Kidney (tissue), 14 donors: Measurements from ENCODE around the gene ACTG1. TPM values are rescaled to one million over a fixed set of nuclear protein-coding genes. Genes with fewer than 3 reads are reported as not detected.

Source experiments
- DNase-seq, 5 donors: peaks; one replicate each; pipeline ENCODE4 v3.0.0-alpha.2; 2013 to 2020
- FAIRE-seq: peaks from 2 replicates; lab custom pipeline; 2012; peaks lifted over from hg19 to GRCh38; lab: Jason Lieb, UNC
- H3K27ac ChIP-seq, 2 donors: one replicate each; pipeline ENCODE4 v1.7.0; 2013; ENCODE audit warnings: low read depth in 2 of 2, low read length in 2 of 2, inconsistent platforms in 1 of 2
- H3K27me3 ChIP-seq: one replicate; pipeline ENCODE4 v1.7.1; 2013; ENCODE audit warnings: low read length, inconsistent platforms; ENCODE audit not compliant: control insufficient read depth, insufficient read depth
- H3K36me3 ChIP-seq, 3 donors: one replicate each; pipeline versions ENCODE4 v1.7.0 to v1.7.1; 2013; ENCODE audit warnings: low read length in 3 of 3, control low read depth in 1 of 3, inconsistent platforms in 1 of 3; ENCODE audit not compliant: insufficient read depth in 3 of 3, control insufficient read depth in 2 of 3
- H3K4me1 ChIP-seq, 3 donors: one replicate each; pipeline versions ENCODE4 v1.7.0 to v1.7.1; 2013; ENCODE audit warnings: low read length in 3 of 3, inconsistent platforms in 1 of 3, low read depth in 1 of 3; ENCODE audit not compliant: control insufficient read depth in 2 of 3, insufficient read depth in 2 of 3
- H3K4me3 ChIP-seq, 3 donors: one replicate each; pipeline versions ENCODE4 v1.7.0 to v1.8.1; 2013; ENCODE audit warnings: low read length in 3 of 3, control low read depth in 1 of 3, inconsistent platforms in 1 of 3
- H3K9ac ChIP-seq, 3 donors: one replicate each; pipeline versions ENCODE4 v1.7.0 to v1.7.1; 2013; ENCODE audit warnings: low read length in 3 of 3, control low read depth in 1 of 3, inconsistent platforms in 1 of 3
- H3K9me3 ChIP-seq, 3 donors: one replicate each; pipeline versions ENCODE4 v1.7.0 to v1.7.1; 2013; ENCODE audit warnings: low read length in 3 of 3, control low read depth in 1 of 3, inconsistent platforms in 1 of 3; ENCODE audit not compliant: control insufficient read depth in 2 of 3, insufficient read depth in 1 of 3
- intact Hi-C: fragments of 100-400 bp; cut with DNase I; formaldehyde crosslinking; loops from one replicate; pipeline ENCODE4 v1.11.1; 2022
- polyA plus RNA-seq: library from polyadenylated mRNA; stranded (reverse); fragments of 350-450 nt; fragmentation: Illumina TruSeq; extraction: RNeasy Lipid Tissue Mini Kit (QIAGEN cat#74804); gene quantifications from one replicate; pipeline ENCODE4 v1.2.3, GENCODE V29; 2014; ENCODE audit warnings: low read depth, low replicate concordance; ENCODE audit not compliant: insufficient read depth
- total RNA-seq: library from RNA; stranded (reverse); fragmentation: NEBNext Ultra II Directional; extraction: Animal tissue kit (Norgen Biotek cat#: 25700); gene quantifications from one replicate; pipeline ENCODE4 v1.2.1, GENCODE V29; 2021
- TF ChIP-seq, protein P1 (sequence below): IDR thresholded peaks from 3 replicates; pipeline ENCODE4 v1.5.1; 2012; ENCODE audit warnings: mild to moderate bottlenecking, moderate library complexity, borderline replicate concordance; ENCODE audit not compliant: insufficient read depth; ENCODE audit errors: extremely low read depth
- donor health status: control.
- donor health status: control.
- donor health status: control.
- donor health status: control.
- donor health status: control.
- donor health status: DM: yes; HTN: yes; CAD: no.
- donor health status: Normal renal cell carcinoma (clear cell type).

ACTG1 gene
- total and polyA plus RNA-seq, 2 donors from 2014 or later = 1,350 to 2,632 TPM

DNA sequence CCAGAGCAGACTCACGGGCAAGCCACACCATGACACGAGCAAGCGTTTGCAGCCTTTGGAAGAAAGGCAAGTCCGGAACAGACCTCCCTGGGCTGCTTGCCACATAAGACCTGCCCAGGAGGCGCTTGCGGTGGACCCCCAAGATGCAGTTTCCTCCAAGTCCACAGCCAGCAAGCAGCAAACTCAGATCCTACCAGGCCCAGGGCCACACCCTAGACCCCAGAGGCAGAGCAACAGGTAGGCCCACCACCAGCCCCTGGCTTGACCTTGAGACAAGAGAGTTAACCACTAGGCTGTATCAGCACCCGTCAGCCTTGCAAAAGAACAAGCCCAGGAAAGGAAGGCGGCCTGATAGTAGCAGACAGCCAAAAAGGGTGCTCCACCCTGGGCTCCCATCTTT is 37.2 kb upstream of the ACTG1 start:
- no peak overlapping the region for H3K9ac ChIP-seq
- H3K27ac ChIP-seq = no peak overlapping the region
- H3K36me3 ChIP-seq = peaks cover 0 to 8% (median 0%) of the 10 kb centered on the region in 3 donors
- peak in 2 of 5 donors; percentile 19 to 32 for DNase-seq
- H3K9me3 ChIP-seq = no peaks in the 10 kb centered on the region
- no peak for FAIRE-seq
- peaks cover 0 to 20% (median 16%) of the 10 kb centered on the region in 3 donors for H3K4me1 ChIP-seq
- no peak overlapping the region for H3K4me3 ChIP-seq
- no peaks in the 10 kb centered on the region for H3K27me3 ChIP-seq
- intact Hi-C loops = no loop called here
- TF ChIP-seq, protein P1, sequence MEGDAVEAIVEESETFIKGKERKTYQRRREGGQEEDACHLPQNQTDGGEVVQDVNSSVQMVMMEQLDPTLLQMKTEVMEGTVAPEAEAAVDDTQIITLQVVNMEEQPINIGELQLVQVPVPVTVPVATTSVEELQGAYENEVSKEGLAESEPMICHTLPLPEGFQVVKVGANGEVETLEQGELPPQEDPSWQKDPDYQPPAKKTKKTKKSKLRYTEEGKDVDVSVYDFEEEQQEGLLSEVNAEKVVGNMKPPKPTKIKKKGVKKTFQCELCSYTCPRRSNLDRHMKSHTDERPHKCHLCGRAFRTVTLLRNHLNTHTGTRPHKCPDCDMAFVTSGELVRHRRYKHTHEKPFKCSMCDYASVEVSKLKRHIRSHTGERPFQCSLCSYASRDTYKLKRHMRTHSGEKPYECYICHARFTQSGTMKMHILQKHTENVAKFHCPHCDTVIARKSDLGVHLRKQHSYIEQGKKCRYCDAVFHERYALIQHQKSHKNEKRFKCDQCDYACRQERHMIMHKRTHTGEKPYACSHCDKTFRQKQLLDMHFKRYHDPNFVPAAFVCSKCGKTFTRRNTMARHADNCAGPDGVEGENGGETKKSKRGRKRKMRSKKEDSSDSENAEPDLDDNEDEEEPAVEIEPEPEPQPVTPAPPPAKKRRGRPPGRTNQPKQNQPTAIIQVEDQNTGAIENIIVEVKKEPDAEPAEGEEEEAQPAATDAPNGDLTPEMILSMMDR = no peak

DNA sequence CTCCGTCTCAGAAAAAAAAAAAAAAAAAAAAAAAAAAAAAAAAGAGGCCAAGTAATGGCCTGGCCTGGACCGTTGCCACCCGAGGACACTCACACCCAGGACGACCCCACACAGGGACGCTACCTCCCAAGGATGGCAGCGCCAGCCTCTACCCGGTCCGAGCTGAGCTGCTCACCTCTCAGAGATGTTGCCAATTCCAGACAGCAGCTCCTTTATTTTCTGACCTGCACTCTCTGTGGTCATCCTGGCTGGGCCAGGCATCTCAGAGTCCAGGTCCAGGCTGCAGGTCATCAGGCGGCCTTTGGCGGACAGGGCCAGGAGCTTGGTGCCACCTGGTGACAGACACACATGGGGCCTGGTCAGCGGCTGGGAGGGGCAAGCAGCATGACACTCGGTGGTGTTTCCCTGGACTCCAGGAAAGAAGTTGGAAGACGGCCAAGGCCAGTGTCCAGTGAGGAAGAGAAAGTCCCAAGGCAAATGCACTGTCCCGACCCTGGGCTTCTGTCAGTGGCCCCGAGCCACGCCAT is 36.5 kb upstream of the ACTG1 start:
- intact Hi-C loops = no loop called here
- DNase-seq = peak in 2 of 5 donors; percentile 35 to 77
- Histone ChIP-seq H3K27ac (no peak overlapping the region), H3K36me3 (peaks cover 0 to 8% (median 4%) of the 10 kb centered on the region in 3 donors), H3K4me3 (no peak overlapping the region), H3K4me1 (peaks cover 0 to 20% (median 14%) of the 10 kb centered on the region in 3 donors), H3K9me3 (no peaks in the 10 kb centered on the region), H3K9ac (no peak overlapping the region), H3K27me3 (no peaks in the 10 kb centered on the region)
- TF ChIP-seq, protein P1 = no peak
- FAIRE-seq = no peak

GRCh38 chr17:81547614-81547982 is 35.0 kb upstream of the ACTG1 start:
- H3K9ac ChIP-seq = no peak overlapping the region
- H3K27me3 ChIP-seq = no peaks in the 10 kb centered on the region
- DNase-seq = no peak
- peaks cover 0 to 11% (median 8%) of the 10 kb centered on the region in 3 donors for H3K36me3 ChIP-seq
- H3K4me1 ChIP-seq = peaks cover 0 to 10% (median 3%) of the 10 kb centered on the region in 3 donors
- H3K4me3 ChIP-seq = no peak overlapping the region
- FAIRE-seq = no peak
- no peak overlapping the region for H3K27ac ChIP-seq
- intact Hi-C loops = no loop called here
- TF ChIP-seq, protein P1 = no peak
- no peaks in the 10 kb centered on the region for H3K9me3 ChIP-seq
